Hindlimb muscle (tissue), 1 donor: Measurements from ENCODE around the gene CCND1. TPM values are rescaled to one million over a fixed set of nuclear protein-coding genes. Genes with fewer than 3 reads are reported as not detected.

Source experiments
- DNase-seq: peaks from one replicate; pipeline ENCODE4 v3.0.0-alpha.2; 2013
- polyA plus RNA-seq: library from polyadenylated mRNA; unstranded; fragments of 120-200 nt; gene quantifications from one replicate; pipeline ENCODE4 v1.2.1, GENCODE V29; 2013; ENCODE audit not compliant: insufficient read length

The CCND1 gene
- polyA plus RNA-seq, 1 donor = 66.7 TPM

- no peak for DNase-seq
Observed at GRCh38 chr11:69654001-69654659, 13.2 kb downstream of the CCND1 start.

- no peak for DNase-seq
Observed at GRCh38 chr11:69654660-69655478, 13.9 kb downstream of the CCND1 start.

DNA sequence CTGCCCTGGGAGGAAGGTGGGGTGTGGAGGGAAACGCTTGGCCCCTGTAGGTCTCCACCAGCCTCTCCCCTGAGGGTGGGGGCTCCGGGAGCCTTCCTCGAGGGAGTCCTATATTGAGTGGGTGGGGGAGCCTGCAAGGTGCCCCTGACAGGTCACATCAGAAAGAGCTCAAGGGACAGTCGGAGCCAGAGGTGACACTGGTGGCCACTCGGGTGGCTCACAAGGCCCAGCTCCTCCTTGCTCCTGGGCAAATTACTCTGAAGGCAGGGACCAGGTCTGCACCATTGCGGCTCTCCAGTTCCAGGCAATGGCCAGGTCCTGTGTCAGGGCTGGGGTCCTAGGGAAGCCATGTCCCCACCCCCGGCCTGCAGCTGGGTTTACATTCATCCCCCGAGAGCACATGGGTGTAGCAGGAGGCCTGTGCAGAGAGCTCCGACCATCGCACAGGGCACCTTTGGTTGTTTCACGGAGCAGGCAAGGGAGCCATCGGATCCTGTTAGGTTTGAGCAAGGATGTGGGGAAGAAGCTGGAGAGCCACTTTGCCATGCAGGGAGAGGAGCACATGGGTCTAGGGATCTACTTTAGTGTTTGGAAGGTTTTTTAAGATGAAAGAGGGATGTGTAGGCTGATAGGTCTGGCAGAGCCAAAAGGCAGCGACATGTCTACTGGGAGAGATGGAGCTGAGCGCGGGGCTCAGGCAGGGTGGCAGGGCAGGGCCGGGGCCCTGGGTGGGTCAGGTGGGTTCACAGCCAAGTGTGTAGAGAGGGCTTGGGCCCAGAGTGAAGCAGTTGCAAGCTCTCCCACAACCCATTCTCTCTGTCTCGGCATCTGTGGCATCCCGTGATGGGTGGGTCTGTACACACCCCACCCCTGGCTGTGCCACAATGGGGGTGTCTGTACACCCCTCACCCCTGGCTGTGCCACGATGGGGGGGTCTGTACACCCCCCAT lies 14.8 kb downstream of the CCND1 start:
- DNase-seq = no peak

DNA sequence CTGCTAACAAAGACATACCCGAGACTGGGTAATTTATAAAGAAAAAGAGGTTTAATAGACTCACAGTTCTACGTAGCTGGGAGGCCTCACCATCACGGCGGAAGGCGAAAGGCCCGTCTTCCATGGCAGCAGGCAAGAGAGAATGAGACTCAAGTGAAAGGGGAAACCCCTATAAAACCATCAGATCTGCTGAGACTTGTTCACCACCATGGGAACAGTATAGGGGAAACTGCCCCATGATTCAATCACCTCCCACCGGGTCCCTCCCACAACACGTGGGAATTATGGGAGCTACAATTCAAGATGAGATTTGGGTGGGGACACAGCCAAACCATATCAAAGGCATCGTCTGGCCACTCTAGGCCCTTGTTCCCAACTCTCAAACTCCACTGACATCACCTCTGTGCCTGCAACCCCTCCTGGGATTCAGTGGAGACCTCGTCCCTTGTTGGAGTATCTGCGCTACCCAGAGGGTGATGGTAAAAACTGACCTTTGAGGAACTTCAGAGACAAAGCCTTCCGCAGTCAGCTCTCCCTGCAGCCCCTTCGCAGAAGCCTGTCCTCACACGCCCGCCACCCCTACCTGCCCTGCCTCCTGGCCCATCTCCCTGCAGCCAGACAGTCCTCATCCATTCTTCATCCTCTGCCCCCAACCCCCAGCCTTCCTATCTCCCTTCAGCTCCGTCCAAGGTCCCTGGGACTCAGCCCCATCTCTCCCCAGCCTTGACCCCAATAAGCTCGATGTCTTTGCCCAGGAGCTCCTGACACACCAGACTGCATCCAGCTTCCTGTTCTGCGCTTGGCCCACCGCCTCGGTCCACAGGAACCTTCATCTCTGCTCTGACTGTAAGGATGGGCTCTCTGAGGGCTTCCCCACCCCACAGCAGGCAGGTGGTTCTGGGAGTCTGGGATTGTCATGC lies 15.8 kb downstream of the CCND1 start:
- no peak for DNase-seq

GRCh38 chr11:69657456-69657910 lies 16.5 kb downstream of the CCND1 start:
- DNase-seq = no peak

GRCh38 chr11:69657911-69658625 lies 17.1 kb downstream of the CCND1 start:
- DNase-seq = no peak

DNA sequence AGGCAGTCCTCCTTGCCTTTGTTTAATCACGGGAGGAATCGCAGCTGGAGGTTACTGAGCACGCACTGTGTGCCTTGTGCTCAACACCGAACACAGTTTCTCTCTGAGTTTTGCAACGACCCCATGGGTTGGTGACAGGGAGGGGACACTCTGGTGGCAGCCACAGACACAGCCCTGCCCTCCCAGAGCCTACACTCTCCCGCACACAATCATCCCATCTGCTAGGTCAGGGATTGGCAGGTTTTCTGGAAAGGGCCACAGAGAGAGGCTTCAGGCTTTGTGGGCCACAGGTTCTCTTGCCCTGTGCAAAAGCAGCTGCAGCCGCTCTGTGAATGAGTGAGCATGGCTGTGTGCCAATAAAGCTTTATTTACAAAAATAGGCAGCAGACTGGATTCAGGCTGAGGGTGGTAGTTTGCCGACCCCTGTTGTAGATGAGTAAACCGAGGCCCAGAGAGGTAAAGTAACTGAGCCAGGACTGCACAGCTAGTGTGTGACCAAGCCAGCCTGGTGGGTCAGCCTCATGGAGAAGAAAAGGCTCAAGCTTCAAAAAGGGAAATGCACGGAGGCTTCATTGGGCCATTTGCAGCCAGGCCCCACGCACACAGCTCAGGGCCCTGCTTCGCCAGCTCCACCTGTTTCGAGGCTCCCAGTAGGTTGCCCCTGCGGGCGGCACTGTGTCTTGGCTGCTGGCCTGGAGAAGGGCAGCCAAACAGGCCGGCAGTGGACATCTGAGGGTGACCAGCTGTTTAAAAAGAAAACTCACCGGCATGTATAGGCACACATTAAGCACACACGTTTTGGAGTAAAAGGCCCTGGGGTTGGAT lies 17.9 kb downstream of the CCND1 start:
- DNase-seq = no peak

GRCh38 chr11:69659591-69659990 lies 18.6 kb downstream of the CCND1 start:
- no peak for DNase-seq

DNA sequence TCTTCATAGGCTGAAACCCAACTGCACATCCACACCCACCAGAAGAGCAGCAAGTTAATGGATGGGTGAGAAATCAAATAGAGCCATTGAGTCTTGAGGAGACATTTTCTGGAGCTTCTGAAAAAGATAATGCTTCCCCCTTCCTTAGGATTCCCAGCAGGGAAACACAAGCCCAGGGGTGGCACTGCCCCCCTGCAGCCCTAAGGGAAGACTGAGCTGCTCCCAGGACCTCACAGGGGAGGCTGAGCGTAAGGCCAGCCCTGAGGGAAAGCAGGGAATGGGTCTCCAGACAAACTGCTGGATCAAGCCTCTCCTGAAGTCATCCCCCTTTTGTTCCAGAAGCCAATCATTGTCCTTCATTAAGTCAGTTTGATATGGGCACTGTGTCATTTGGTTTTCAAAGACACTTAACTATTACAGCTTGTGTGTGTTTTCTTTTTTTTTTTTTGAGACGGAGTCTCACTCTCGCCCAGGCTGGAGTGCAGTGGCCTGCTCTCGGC lies 19.1 kb downstream of the CCND1 start:
- no peak for DNase-seq

DNA sequence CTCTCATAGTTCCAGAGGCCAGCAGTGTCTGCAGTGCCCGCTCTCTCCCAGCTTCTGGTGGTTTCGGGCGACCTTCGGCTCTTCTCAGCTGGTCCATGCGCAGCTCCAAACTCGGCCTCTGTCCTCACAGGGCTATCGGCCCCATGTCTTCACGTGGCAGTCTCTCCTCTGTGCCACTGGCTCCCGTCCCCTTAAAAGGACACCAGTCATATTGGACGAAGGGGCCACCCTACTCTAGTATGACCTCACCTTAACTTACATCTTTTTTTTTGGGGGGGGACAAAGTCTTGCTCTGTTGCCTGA lies 20.4 kb downstream of the CCND1 start:
- no peak for DNase-seq

DNA sequence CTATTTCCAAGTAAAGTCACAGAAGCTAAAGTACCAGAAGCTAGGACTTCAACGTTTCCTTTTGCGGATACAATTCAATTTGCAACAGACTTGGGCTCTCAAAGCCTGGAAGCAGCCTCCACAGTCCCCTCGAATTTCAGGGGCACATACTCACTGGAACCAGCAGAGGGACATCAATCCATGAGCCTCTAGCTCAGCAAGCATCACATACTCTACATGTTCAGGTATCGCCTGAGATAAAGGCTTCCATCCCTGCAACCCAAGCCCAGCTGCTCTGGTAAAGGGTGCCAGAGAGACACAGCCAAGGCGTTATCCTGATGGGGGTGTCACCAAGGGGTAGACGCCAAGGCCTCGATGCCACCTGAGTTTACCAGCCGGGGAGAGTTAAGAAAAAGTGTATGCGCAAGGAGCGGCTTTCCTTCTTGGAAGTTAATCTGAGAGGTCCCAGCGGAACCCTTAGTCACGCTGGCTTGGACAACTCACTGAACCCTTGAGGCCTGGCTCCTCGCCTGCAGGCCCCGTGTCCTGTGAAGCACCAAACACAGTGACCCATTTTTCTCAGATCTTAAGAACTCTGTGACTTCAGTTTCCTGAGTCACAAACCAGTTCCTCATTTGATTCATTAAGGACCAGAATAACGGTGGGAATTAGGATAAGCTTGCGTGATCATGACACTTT lies 21.2 kb downstream of the CCND1 start:
- no peak for DNase-seq

DNA sequence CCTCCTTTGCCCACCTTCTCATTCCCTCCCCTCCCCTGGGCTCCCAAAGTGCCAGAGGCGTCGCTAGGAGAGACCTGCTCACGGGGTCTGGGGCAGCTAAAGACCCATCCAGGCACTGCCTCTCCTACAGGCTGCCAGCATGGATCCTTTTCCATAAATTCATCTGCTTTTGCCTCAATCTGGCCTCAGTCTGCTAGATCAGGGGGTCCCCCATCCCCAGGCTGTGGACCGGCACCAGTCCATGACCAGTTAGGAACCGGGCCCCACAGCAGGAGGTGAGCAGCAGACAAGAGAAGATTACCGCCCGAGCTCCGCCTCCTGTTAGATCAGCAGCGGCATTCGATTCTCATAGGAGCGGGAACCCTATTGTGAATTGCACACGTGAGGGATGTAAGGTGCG lies 21.9 kb downstream of the CCND1 start:
- DNase-seq = no peak

DNA sequence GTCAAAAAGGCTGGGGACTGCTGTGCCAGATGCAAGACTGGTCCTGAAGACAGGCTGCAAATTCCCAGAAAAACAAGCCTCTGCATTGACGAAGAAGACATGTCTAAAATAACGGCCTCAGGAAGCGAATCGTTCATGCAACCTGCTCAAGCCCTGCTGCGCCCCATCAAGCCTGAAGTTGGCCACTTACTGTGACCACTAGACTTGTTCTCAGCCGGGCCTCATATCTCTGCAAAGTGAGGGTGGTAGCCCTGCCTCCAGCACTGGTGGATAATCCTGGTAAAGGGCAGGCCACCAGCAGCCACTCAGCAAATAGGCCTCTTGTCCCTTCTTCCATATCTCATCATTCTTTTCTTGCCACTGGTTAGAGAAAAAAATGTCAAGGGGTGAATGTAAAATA lies 22.4 kb downstream of the CCND1 start:
- DNase-seq = no peak

DNA sequence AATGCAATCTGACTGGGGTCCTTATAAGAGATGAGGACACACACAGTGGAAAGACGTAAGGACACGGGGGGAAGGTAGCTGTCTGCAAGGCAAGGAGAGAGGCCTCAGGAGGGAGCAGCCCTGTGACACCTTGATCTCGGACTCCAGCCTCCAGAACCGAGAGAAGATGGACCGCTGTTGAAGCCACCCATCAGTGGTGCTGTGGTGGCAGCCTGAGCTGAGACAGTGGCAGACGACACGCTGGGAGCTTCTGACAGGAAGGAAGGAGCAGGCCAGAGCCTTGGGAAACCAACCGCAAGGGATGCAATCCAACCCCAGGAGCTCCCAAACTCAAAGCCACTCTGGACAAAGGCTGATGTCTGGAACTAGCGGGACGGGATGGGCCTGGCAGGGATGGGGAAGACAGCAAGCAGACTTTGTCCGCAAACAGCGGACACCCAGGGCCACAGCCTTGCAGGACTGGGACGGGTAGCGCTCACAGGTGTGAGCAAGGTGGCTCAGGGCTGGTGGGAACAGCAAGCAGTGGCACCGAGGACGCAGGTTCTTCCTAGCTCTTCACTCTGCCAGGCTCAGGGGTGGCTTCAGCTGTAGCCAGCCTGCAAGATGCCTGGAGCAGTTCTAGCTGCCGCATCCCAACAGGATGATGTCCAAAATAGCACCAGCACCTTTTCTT lies 23.3 kb downstream of the CCND1 start:
- no peak for DNase-seq

- no peak for DNase-seq
Observed at GRCh38 chr11:69664901-69665300, 23.9 kb downstream of the CCND1 start.

DNA sequence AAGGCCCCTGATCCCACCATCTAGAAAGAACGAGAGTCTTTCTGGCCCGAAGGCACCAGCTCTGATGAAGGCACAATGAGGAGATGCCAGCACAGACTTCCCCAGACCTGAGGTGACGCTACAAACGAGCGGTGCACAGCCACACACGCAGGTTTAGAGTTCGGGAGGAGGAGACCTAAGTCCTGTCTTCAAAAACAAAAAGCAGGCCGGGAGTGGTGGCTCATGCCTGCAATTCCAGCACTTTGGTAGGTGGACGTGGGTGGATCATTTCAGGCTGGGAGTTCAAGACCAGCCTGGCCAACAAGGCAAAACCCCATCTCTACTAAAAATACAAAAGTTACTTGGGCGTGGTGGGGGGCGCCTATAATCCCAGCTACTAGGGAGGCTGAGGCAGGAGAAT lies 24.7 kb downstream of the CCND1 start:
- DNase-seq = no peak

DNA sequence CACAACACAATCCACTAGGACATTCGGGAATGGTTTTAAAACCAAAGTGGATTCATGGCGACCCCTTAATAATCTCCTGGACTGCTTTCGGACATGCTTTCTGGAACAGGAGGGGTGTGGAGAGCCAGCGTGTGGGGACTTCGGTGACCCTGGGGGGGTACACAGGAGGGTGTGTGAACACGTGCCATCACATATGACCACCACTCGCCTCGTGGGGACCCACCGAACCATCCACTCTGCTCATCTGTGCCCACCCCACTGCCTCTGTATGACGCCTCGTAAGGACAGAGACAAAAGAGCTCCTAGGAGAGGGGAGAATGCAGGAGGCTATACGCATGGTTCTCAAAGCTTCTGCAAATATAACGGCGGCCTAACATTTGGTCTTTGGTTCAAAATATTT lies 25.3 kb downstream of the CCND1 start:
- no peak for DNase-seq

DNA sequence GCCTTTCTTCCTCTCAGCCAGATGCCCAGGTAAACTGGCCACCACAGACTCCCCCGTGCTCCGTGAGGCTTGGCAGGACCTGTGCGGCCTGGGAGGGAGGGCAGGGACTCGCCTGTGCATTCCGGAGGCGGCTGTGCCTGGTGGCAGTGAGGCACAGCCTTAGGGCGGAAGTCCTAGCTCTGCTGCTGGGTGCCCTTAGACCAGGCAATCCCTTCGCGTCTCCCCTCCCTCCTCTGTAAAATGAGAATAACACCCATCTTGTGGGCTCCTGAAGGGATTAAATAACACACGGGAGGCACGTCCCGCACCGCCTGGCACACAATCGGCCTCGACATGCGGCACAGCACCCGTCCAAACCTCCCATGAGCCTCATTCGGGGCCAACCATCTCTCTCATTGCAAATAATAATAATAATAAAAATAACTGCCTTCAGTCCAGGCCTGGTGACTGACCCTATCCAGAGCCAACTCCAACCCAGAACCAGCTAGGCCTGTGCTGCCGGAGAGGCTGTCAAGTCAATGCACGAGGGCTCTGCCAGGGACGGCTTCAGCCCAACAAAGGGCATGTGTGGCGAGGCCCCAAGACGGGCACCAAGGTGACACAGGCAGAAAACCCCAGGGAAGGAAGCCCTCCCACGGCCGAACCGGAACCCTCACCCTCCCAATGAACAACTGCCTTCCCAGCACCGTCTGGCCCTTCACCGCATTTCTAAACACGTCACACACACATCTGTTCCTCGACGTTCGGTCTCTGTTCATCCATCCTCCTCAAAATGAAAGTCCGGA lies 26.0 kb downstream of the CCND1 start:
- DNase-seq = no peak
